GM12878 (cell line): ENCODE results near the gene SLC6A1. TPM values are rescaled to one million over a fixed set of nuclear protein-coding genes. Genes with fewer than 3 reads are reported as not detected.

Experiments
- CUX1 ChIP-seq: IDR thresholded peaks from 2 replicates; pipeline ENCODE4 v1.6.1; 2012; ENCODE audit warnings: improper control_type of control experiment, low read depth, low read length; ENCODE audit not compliant: insufficient replicate concordance
- ESRRA ChIP-seq: IDR thresholded peaks from 2 replicates; pipeline ENCODE4 v1.6.1; 2012; ENCODE audit warnings: mild to moderate bottlenecking, low read length, improper control_type of control experiment
- RCOR1 ChIP-seq: conservative IDR thresholded peaks from 2 replicates; pipeline ENCODE4 v1.6.1; 2012; ENCODE audit warnings: low read depth, low read length, improper control_type of control experiment
- WRNIP1 ChIP-seq: IDR thresholded peaks from 2 replicates; pipeline ENCODE4 v1.6.1; 2011; ENCODE audit warnings: low read depth, low read length, improper control_type of control experiment, borderline replicate concordance
- ZNF687 ChIP-seq: fragments of 450-650 bp; IDR thresholded peaks from 2 replicates; pipeline ENCODE4 v1.6.1; 2017; ENCODE audit warnings: mild to moderate bottlenecking, moderate library complexity
- polyA plus RNA-seq, 11 experiments: library from polyadenylated mRNA; depleted of rRNA in 4 of 11; unstranded in 6 of 11; stranded (reverse) in 5 of 11; fragments of >200 nt; fragmentation: Nextera tagmentation in 4 of 11; fragmentation: Illumina TruSeq in 1 of 11; extraction: Ambion mirVana in 4 of 11; extraction: Trizol in 1 of 11; gene quantifications; 1 replicate in 1 of 11; 2 replicates in 10 of 11; pipeline versions ENCODE4 v1.2.1 to v1.2.3, GENCODE V29; 2011 to 2016; ENCODE audit warnings: inconsistent platforms in 2 of 11, missing spikeins in 2 of 11, low read depth in 1 of 11
- total RNA-seq, 4 experiments: library from RNA; depleted of rRNA in 3 of 4; stranded (reverse); fragments of >200 nt in 3 of 4; fragmentation: Illumina TruSeq in 1 of 4; extraction: Trizol in 1 of 4; gene quantifications; 2 replicates each; pipeline versions ENCODE4 v1.2.1 to v1.2.3, GENCODE V29; 2013 to 2021
- TF ChIP-seq, protein P1 (sequence below): IDR thresholded peaks from 2 replicates; pipeline ENCODE4 v1.6.1; 2011; ENCODE audit warnings: mild to moderate bottlenecking, low read depth, low read length, moderate library complexity; ENCODE audit not compliant: insufficient replicate concordance

Gene SLC6A1
- total and polyA plus RNA-seq, 10 of the 15 experiments (the other 5 are each of a cell fraction or from before 2014, with no cell fraction given) = not detected

- TF ChIP-seq ZNF687 = no peak
- TF ChIP-seq, protein P1, sequence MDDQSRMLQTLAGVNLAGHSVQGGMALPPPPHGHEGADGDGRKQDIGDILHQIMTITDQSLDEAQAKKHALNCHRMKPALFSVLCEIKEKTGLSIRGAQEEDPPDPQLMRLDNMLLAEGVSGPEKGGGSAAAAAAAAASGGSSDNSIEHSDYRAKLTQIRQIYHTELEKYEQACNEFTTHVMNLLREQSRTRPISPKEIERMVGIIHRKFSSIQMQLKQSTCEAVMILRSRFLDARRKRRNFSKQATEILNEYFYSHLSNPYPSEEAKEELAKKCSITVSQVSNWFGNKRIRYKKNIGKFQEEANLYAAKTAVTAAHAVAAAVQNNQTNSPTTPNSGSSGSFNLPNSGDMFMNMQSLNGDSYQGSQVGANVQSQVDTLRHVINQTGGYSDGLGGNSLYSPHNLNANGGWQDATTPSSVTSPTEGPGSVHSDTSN = no peak
- TF ChIP-seq WRNIP1 = no peak
- TF ChIP-seq CUX1 = no peak
- TF ChIP-seq RCOR1 = no peak
- TF ChIP-seq ESRRA = no peak
These were observed 87.9 kb downstream of the SLC6A1 start (continued) for GRCh38 chr3:11080492-11080891.
